A673 (cell line): Measurements from ENCODE around the gene GNG12.

Source experiments
- CTCF ChIP-seq: fragments of 300-800, 200-600 bp; sonication (generic); conservative IDR thresholded peaks from 2 replicates; pipeline ENCODE4 v1.5.1; 2017; ENCODE audit warnings: low read depth, mild to moderate bottlenecking, antibody characterized with exemption, low read length, moderate library complexity, mixed read lengths
- EZH2 ChIP-seq: fragments of 200-600 bp; sonication (generic); IDR thresholded peaks from 2 replicates; pipeline ENCODE4 v1.6.1; 2017; ENCODE audit warnings: borderline replicate concordance, low read depth, mild to moderate bottlenecking, mixed read lengths, antibody characterized with exemption, low read length; ENCODE audit not compliant: poor library complexity, severe bottlenecking

GRCh38 chr1:67674260-67675011 is 158.8 kb downstream of the GNG12 start:
- no peak for TF ChIP-seq EZH2
- no peak for TF ChIP-seq CTCF
